ENCODE measurements around the gene HS1BP3.

The HS1BP3 gene

DNA sequence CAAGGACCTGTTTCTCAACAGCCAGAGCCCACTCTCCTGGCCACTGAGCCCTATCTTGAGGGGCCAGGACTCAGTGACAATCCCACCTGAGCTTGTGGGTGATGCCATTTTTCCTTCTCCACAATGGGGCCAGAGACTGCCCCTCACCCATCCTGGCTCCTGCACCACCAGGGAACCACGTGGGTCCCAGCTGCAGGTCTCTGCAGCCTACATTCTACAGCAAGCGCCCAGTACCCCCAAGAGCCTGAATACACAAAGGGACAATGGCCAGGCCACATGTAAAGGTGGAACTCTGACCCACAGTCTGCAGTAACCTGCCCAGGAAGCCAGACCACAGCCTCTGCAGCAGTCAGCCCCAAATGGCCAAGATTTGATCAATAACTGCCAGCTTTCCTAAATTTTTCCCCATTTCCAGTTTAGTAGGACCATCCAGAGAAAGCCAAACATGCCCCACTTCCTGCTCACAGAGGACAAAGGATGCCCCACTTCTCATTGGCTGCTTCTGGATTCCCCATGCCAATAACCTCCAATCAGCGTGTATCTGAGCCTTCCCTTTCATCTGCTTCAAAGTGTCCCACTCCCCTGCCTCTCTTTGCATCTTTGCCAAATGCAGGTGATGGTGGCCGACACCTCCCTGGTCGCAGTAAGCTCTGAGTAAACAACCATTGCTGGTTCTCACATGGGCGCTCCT is 19.1 kb downstream of the HS1BP3 start:
- DNase-seq (ENCODE audit: low read depth), result no peak
- TF ChIP-seq CTCF (IDR thresholded peaks at IDR 0.05; ENCODE audit: control insufficient read depth, insufficient read depth, low read depth, low read length, missing control alignments), result no peak
- H3K4me3 ChIP-seq (ENCODE audit: control insufficient read depth, low read depth, low read length), result no peak overlapping the region

DNA sequence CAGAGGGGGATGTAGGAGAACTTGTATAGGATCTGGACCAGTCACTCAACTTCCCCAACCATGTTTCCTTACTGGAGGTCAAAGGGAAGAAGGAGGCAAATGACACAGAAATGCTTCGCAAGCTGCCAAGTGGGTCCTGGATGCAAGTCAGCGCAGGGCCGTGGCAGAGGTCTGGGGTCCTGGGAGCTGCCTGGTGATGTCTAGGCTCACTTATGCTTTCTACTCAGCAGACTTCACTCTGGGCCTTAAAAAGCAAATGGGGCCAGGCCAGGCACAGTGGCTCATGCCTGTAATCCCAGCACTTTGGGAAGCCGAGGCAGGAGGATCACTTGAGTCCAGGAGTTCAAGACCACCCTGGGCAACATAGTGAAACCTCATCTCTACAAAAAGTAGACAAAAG is 19.9 kb downstream of the HS1BP3 start:
- no peak overlapping the region for H3K4me3 ChIP-seq (ENCODE audit: control insufficient read depth, low read depth, low read length)
- TF ChIP-seq CTCF (IDR thresholded peaks at IDR 0.05; ENCODE audit: control insufficient read depth, insufficient read depth, low read depth, low read length, missing control alignments), result no peak
- DNase-seq (ENCODE audit: low read depth), result no peak

DNA sequence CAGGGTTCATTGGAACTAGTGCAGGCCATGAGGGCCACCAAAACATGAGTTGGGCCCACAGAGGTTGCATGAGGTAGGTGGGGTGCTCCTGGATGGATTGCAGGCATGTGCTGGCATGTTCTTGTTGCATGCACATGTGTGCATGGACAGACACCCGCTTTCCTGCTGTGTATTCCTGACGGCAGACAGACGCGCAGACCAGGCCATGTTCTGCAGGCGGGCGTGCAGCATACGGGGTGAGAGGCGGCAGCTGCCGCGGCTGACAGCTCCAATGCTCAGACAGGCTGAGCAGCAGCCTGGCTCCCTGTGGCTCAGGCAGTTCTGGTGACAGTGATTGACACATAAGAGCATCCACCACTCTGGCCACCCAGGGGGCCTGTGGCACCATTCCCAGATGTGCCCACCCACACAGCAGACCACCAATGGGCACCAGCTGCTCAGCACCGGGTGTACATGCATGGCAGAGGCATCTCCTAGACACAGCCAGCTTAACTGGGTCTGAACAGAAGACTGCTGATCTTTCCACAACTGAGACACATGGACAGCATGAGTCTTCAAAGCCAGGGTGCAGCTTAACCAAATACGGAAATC is 21.2 kb downstream of the HS1BP3 start:
- no peak for TF ChIP-seq CTCF (IDR thresholded peaks at IDR 0.05; ENCODE audit: control insufficient read depth, insufficient read depth, low read depth, low read length, missing control alignments)
- no peak overlapping the region for H3K4me3 ChIP-seq (ENCODE audit: control insufficient read depth, low read depth, low read length)
- DNase-seq (ENCODE audit: low read depth), result no peak

DNA sequence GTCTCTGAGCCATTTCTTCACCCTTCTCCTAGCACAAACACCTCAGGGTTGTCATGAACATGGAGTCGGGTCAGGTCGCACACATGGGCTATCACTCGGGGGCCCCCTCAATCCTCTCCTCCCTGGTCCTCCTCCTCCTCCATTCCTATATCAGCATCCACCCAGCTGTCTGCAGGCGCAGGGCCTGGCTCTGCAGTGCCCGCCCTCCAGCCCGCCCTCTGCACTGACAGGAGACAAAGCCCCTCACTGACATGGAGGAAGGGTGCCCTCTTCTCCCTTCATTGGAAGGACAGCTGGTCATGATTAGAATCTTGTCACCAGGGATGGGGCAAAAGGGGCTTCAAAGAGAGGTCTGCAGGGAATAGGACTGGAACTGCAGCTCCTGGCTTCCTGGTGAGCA is 21.7 kb downstream of the HS1BP3 start:
- no peak overlapping the region for H3K4me3 ChIP-seq (ENCODE audit: control insufficient read depth, low read depth, low read length)
- DNase-seq (ENCODE audit: low read depth), result no peak
- no peak for TF ChIP-seq CTCF (IDR thresholded peaks at IDR 0.05; ENCODE audit: control insufficient read depth, insufficient read depth, low read depth, low read length, missing control alignments)

DNA sequence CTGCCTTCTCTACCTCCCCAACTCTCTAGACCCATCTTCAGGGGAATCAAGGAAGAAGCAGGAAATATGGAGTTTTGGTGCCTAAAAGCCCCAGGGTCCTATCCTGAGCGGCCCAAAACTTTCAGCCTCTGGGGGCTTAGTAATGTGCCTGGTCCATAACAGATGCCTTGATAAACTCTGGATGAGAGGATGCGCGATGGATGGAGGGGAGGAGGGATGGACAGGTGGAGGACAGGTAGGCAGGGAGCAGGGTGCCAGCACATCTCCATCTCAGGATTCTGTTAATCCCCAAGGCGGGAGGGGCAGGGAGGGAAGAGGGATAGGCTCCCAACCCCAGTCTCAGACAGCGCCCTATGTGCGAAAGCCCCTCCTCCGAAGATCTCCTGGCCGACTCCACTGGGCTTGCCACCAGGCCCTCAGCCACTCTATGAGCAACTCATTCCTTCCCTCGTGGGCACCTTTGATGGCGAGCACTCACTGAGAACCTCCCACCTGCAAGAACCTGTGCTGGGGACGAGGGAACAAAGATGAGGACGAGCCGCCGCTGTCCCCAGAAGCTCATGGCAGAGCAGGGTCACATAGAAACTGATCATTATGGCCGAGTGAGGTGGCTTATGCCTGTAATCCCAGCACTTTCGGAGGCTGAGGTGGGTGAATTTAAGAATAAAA is 23.1 kb downstream of the HS1BP3 start:
- no peak for DNase-seq (ENCODE audit: low read depth)
- no peak overlapping the region for H3K4me3 ChIP-seq (ENCODE audit: control insufficient read depth, low read depth, low read length)
- no peak for TF ChIP-seq CTCF (IDR thresholded peaks at IDR 0.05; ENCODE audit: control insufficient read depth, insufficient read depth, low read depth, low read length, missing control alignments)

DNA sequence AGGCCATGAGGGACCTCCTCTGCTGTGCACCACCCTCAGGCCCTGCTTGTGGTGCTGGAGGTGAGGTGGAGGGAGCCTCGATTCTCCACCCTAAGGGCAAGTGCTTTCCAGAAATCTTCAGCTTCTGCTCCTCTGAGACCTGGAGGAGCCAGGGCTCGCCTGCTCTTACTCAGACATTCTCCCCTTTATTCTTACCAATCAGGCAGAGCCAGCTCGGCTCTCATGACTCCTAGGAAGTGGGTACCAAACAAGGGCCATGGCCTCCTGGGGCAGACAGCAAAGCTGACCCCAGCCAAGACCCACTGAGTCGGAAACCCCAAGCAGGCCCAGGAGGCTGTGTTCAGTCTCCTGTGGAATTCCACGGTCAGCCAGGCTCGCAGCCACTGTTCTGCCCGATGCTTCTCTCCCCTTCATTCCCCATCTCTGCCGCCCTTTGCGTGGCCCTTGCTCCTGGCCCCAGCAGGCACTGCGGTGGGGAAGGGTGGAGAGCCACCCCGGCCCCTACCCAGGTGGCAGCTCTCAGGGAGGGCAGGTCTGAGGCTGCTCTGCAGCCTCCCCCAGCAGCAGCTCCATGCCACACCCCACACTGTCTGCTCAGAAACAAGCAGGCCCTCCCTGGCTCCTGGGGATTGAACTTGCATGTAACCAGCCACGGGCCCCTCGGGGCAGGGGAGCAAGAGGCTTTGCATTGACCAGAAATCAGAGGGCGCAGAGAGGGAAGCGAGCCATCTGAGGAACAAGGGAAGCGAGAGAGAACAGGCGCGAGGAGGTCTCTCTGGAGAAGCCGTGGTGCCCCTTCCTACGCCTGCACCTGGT is 24.0 kb downstream of the HS1BP3 start:
- DNase-seq (ENCODE audit: low read depth), result no peak
- TF ChIP-seq CTCF (IDR thresholded peaks at IDR 0.05; ENCODE audit: control insufficient read depth, insufficient read depth, low read depth, low read length, missing control alignments), result no peak
- H3K4me3 ChIP-seq (ENCODE audit: control insufficient read depth, low read depth, low read length), result no peak overlapping the region
